Keratinocyte (primary cell): Measurements from ENCODE around the gene LRRC15. TPM values are rescaled to one million over a fixed set of nuclear protein-coding genes. Genes with fewer than 3 reads are reported as not detected.
A peak's percentile ranks its signal among the peaks of the same experiment; 100 is the strongest.

ENCODE experiments used
- DNase-seq: peaks from one replicate; pipeline ENCODE4 v3.0.0-alpha.2; 2011; ENCODE audit warnings: low read depth, missing footprints, low spot score
- FAIRE-seq: peaks from 2 replicates; lab custom pipeline; 2011; peaks lifted over from hg19 to GRCh38; lab: Jason Lieb, UNC
- H2AFZ ChIP-seq: 2 replicates; pipeline ENCODE4 v1.6.0; 2012; ENCODE audit warnings: low read length, control low read depth, inconsistent platforms; ENCODE audit not compliant: control insufficient read depth
- H3K27ac ChIP-seq: 2 replicates; pipeline ENCODE4 v1.5.1; 2011; ENCODE audit warnings: low read length; ENCODE audit not compliant: control insufficient read depth, insufficient read depth
- H3K27me3 ChIP-seq: 3 replicates; pipeline ENCODE4 v1.6.0; 2011; ENCODE audit warnings: low read length; ENCODE audit not compliant: control insufficient read depth, insufficient read depth; ENCODE audit errors: extremely low read depth
- H3K36me3 ChIP-seq, 2 experiments: 2 replicates in 1 of 2; 3 replicates in 1 of 2; pipeline ENCODE4 v1.5.1; 2011; ENCODE audit warnings: low read length in 2 of 2, mild to moderate bottlenecking in 1 of 2; ENCODE audit not compliant: control insufficient read depth in 2 of 2, insufficient read depth in 2 of 2; ENCODE audit errors: extremely low read depth in 1 of 2
- H3K4me1 ChIP-seq: 3 replicates; pipeline ENCODE4 v1.5.1; 2011; ENCODE audit warnings: low read length; ENCODE audit not compliant: control insufficient read depth, insufficient read depth; ENCODE audit errors: extremely low read depth
- H3K4me2 ChIP-seq: 3 replicates; pipeline ENCODE4 v1.6.0; 2011; ENCODE audit warnings: low read depth, low read length; ENCODE audit not compliant: control insufficient read depth, insufficient read depth; ENCODE audit errors: extremely low read depth
- H3K4me3 ChIP-seq, 3 experiments: fragments of 200-600 bp in 1 of 3; sonication (generic) in 1 of 3; 2 replicates in 2 of 3; 3 replicates in 1 of 3; pipeline ENCODE4 v1.5.1; 2011 to 2016; ENCODE audit warnings: low read length in 3 of 3, mild to moderate bottlenecking in 3 of 3, control low read depth in 2 of 3, inconsistent platforms in 1 of 3, low read depth in 1 of 3, mixed read lengths in 1 of 3, mixed run types in 1 of 3, moderate library complexity in 1 of 3; ENCODE audit not compliant: control insufficient read depth in 2 of 3, insufficient read depth in 2 of 3; ENCODE audit errors: extremely low read depth in 1 of 3
- H3K79me2 ChIP-seq: 2 replicates; pipeline ENCODE4 v1.6.0; 2012; ENCODE audit warnings: low read length; ENCODE audit not compliant: control insufficient read depth, insufficient read depth
- H3K9ac ChIP-seq: 3 replicates; pipeline ENCODE4 v1.6.0; 2011; ENCODE audit warnings: low read length; ENCODE audit not compliant: control insufficient read depth, insufficient read depth; ENCODE audit errors: extremely low read depth
- H3K9me1 ChIP-seq: 3 replicates; pipeline ENCODE4 v1.6.0; 2011; ENCODE audit warnings: low read length; ENCODE audit not compliant: control insufficient read depth, insufficient read depth; ENCODE audit errors: extremely low read depth
- H3K9me3 ChIP-seq: 2 replicates; pipeline ENCODE4 v1.5.1; 2012; ENCODE audit warnings: low read depth, low read length; ENCODE audit not compliant: control insufficient read depth
- H4K20me1 ChIP-seq: 3 replicates; pipeline ENCODE4 v1.6.0; 2011; ENCODE audit warnings: low read length; ENCODE audit not compliant: control insufficient read depth, insufficient read depth; ENCODE audit errors: extremely low read depth
- CTCF ChIP-seq, 3 experiments: IDR thresholded peaks in 1 of 3; conservative IDR thresholded peaks in 1 of 3; optimal IDR thresholded peaks in 1 of 3; 2 replicates in 2 of 3; 3 replicates in 1 of 3; pipeline versions ENCODE3 to v1.5.1; 2011; ENCODE audit warnings: low read length in 3 of 3, mild to moderate bottlenecking in 3 of 3, moderate library complexity in 2 of 3, control low read depth in 1 of 3, inconsistent platforms in 1 of 3; ENCODE audit not compliant: insufficient read depth in 2 of 3; ENCODE audit errors: extremely low read depth in 1 of 3
- EZH2 ChIP-seq: IDR thresholded peaks from one replicate; pipeline ENCODE4 v1.6.1; 2012; ENCODE audit warnings: inconsistent platforms, mild to moderate bottlenecking, low read length, moderate library complexity
- dilution Hi-C: fragments of 300-500 bp; cut with MboI; formaldehyde crosslinking; loops from one replicate; pipeline ENCODE4 v1.7.0; 2020; ENCODE audit warnings: low sequenced_read_pairs; ENCODE audit not compliant: extremely low pct_ligation_motif_present
- polyA plus RNA-seq, 5 experiments: library from polyadenylated mRNA; depleted of rRNA in 3 of 5; stranded (reverse) in 3 of 5; stranded (forward) in 1 of 5; unstranded in 1 of 5; fragments of >200 nt; gene quantifications; 1 replicate in 1 of 5; 2 replicates in 3 of 5; 3 replicates in 1 of 5; pipeline versions ENCODE4 v1.2.1 to v1.2.3, GENCODE V29; 2011 to 2012; ENCODE audit warnings: missing spikeins in 2 of 5, low read depth in 1 of 5, low replicate concordance in 1 of 5

Gene LRRC15
- polyA plus RNA-seq, 1 donor (not counting 4 experiments of a cell fraction or from before 2014, with no cell fraction given) = not detected

GRCh38 chr3:194328942-194329582, 40.5 kb downstream of the LRRC15 start:
- Histone ChIP-seq H3K9me1 (no peaks in the 10 kb centered on the region), H3K9me3 (peaks cover 1% of the 10 kb centered on the region), H4K20me1 (no peaks in the 10 kb centered on the region), H3K4me3 (no peak overlapping the region), H3K9ac (no peak overlapping the region), H3K27ac (no peak overlapping the region), H3K79me2 (no peaks in the 10 kb centered on the region), H3K4me2 (no peak overlapping the region), H2AFZ (no peak overlapping the region), H3K27me3 (no peaks in the 10 kb centered on the region), H3K4me1 (peaks cover 36% of the 10 kb centered on the region), H3K36me3 (no peaks in the 10 kb centered on the region)
- TF ChIP-seq EZH2 (no peak), CTCF (optimal IDR thresholded peaks at IDR 0.05 in 1 of 3, IDR thresholded peaks at IDR 0.05 in 1 of 3, conservative IDR thresholded peaks at IDR 0.05 in 1 of 3; ENCODE audit: extremely low read depth in 1 of 3, insufficient read depth in 2 of 3, low read length in 3 of 3) (no peak)
- FAIRE-seq = no peak
- dilution Hi-C loops = no loop called here
- no peak for DNase-seq

- Histone ChIP-seq H4K20me1 (no peaks in the 10 kb centered on the region), H3K79me2 (no peaks in the 10 kb centered on the region), H3K4me2 (no peak overlapping the region), H3K9ac (no peak overlapping the region), H3K27ac (no peak overlapping the region), H3K9me3 (peaks cover 1% of the 10 kb centered on the region), H3K4me1 (peaks cover 36% of the 10 kb centered on the region), H3K36me3 (no peaks in the 10 kb centered on the region), H3K4me3 (no peak overlapping the region), H3K9me1 (no peaks in the 10 kb centered on the region), H2AFZ (no peak overlapping the region), H3K27me3 (no peaks in the 10 kb centered on the region)
- DNase-seq (peak; percentile 84), FAIRE-seq (no peak)
- TF ChIP-seq CTCF (optimal IDR thresholded peaks at IDR 0.05 in 1 of 3, IDR thresholded peaks at IDR 0.05 in 1 of 3, conservative IDR thresholded peaks at IDR 0.05 in 1 of 3; ENCODE audit: extremely low read depth in 1 of 3, insufficient read depth in 2 of 3, low read length in 3 of 3) (no peak), EZH2 (no peak)
- dilution Hi-C loops = no loop called here
These were observed 41.4 kb downstream of the LRRC15 start for GRCh38 chr3:194328053-194328657.
